NCI-H460 (cell line): Measurements from ENCODE around the gene TLN1. TPM values are rescaled to one million over a fixed set of nuclear protein-coding genes. Genes with fewer than 3 reads are reported as not detected.

Experiments used
- small RNA-seq, 2 experiments: library from RNA; depleted of rRNA; stranded (forward); fragments of <200 nt; gene quantifications; one replicate each; pipeline ENCODE3, GENCODE V24; 2014
- total RNA-seq: library from RNA; depleted of rRNA; stranded (reverse); fragments of >200 nt; shearing (Covaris generic); gene quantifications from 2 replicates; pipeline ENCODE4 v1.2.3, GENCODE V29; 2014; rRNA removed

Gene TLN1
- total RNA-seq, 1 experiment from 2014 or later = 44.8 TPM

Small RNA genes within 50 kb of the gene (small RNA-seq; reads per million reads assigned to genes)
- gene MIR6853 (0 to 0.02 reads per million in 2 experiments), gene RMRP (0 reads per million in 2 experiments), gene RN7SL22P (0 reads per million in 2 experiments)

Other genes with a start within 250 kb of the TLN1 start
- gene RUSC2, start 242.1 kb downstream of the TLN1 start, total RNA-seq = 10.1 and 10.9 TPM in 2 replicates
- 7.8 and 8.5 TPM in 2 replicates for gene TESK1, start 126.9 kb downstream of the TLN1 start, total RNA-seq
- gene CD72, start 113.8 kb downstream of the TLN1 start, total RNA-seq = not detected in 2 replicates
- not detected in 2 replicates for gene SIT1, start 81.3 kb downstream of the TLN1 start, total RNA-seq
- gene RMRP, start 74.2 kb downstream of the TLN1 start, total RNA-seq = 9,964 and 10,171 TPM in 2 replicates
- gene CCDC107, start 73.9 kb downstream of the TLN1 start, total RNA-seq = 6.3 and 8.4 TPM in 2 replicates
- 5.0 and 7.5 TPM in 2 replicates for gene ARHGEF39, start 67.0 kb downstream of the TLN1 start, total RNA-seq
- 10.1 and 13.7 TPM in 2 replicates for gene CA9, start 58.3 kb downstream of the TLN1 start, total RNA-seq
- gene TPM2, start 42.3 kb downstream of the TLN1 start, total RNA-seq = 36.3 and 40.7 TPM in 2 replicates
- gene CREB3, start 471 bp upstream of the TLN1 start, total RNA-seq = 22.4 and 24.5 TPM in 2 replicates
- 19.8 and 24.0 TPM in 2 replicates for gene GBA2, start 17.0 kb upstream of the TLN1 start, total RNA-seq
- 13.0 and 15.0 TPM in 2 replicates for gene RGP1, start 17.1 kb upstream of the TLN1 start, total RNA-seq
- gene MSMP, start 22.1 kb upstream of the TLN1 start, total RNA-seq = 1.1 TPM in 1 of 2 replicates, not detected in the other
- 1.7 and 7.0 TPM in 2 replicates for gene NPR2, start 59.4 kb upstream of the TLN1 start, total RNA-seq
- gene SPAG8, start 80.1 kb upstream of the TLN1 start, total RNA-seq = 0.14 and 0.47 TPM in 2 replicates
- 18.2 and 22.8 TPM in 2 replicates for gene HINT2, start 82.8 kb upstream of the TLN1 start, total RNA-seq
- gene FAM221B, start 96.5 kb upstream of the TLN1 start, total RNA-seq = not detected in 2 replicates
- gene TMEM8B, start 97.0 kb upstream of the TLN1 start, total RNA-seq = 1.2 and 1.4 TPM in 2 replicates
- gene OR13J1, start 138.2 kb upstream of the TLN1 start, total RNA-seq = not detected in 2 replicates
- gene HRCT1, start 174.0 kb upstream of the TLN1 start, total RNA-seq = 1.4 and 3.2 TPM in 2 replicates
- 0.46 TPM in 1 of 2 replicates, not detected in the other for gene SPAAR, start 177.3 kb upstream of the TLN1 start, total RNA-seq
- not detected in 2 replicates for gene OR2S2, start 226.0 kb upstream of the TLN1 start, total RNA-seq